SH-SY5Y (cell line): ENCODE results near the gene VAT1L.

Experiments
- GATA2 ChIP-seq: IDR thresholded peaks from 2 replicates; pipeline ENCODE4 v1.6.1; 2011; ENCODE audit warnings: mild to moderate bottlenecking, low read depth, low read length
- GATA3 ChIP-seq: IDR thresholded peaks from 2 replicates; pipeline ENCODE4 v1.6.1; 2011; ENCODE audit warnings: low read depth, mild to moderate bottlenecking, low read length, moderate library complexity

Gene VAT1L

GRCh38 chr16:77885571-77886295, 97.4 kb downstream of the VAT1L start:
- no peak for TF ChIP-seq GATA3
- TF ChIP-seq GATA2, result no peak

- TF ChIP-seq GATA2 (no peak), GATA3 (no peak)
Measured at GRCh38 chr16:77888871-77889270, 100.5 kb downstream of the VAT1L start.

GRCh38 chr16:77890075-77890474, 101.7 kb downstream of the VAT1L start:
- no peak for TF ChIP-seq GATA3
- no peak for TF ChIP-seq GATA2

GRCh38 chr16:77894162-77894561, 105.8 kb downstream of the VAT1L start:
- TF ChIP-seq GATA2 (no peak), GATA3 (no peak)

GRCh38 chr16:77895962-77896361, 107.6 kb downstream of the VAT1L start:
- TF ChIP-seq GATA2 (no peak), GATA3 (no peak)

GRCh38 chr16:77896415-77897128, 108.2 kb downstream of the VAT1L start:
- TF ChIP-seq GATA3, result no peak
- no peak for TF ChIP-seq GATA2

GRCh38 chr16:77897129-77897437, 108.7 kb downstream of the VAT1L start:
- no peak for TF ChIP-seq GATA3
- TF ChIP-seq GATA2, result no peak

GRCh38 chr16:77897831-77898605, 109.7 kb downstream of the VAT1L start:
- TF ChIP-seq GATA2, result no peak
- no peak for TF ChIP-seq GATA3

GRCh38 chr16:77898671-77899211, 110.4 kb downstream of the VAT1L start:
- TF ChIP-seq GATA2, result no peak
- TF ChIP-seq GATA3, result no peak

GRCh38 chr16:77899416-77899815, 111.1 kb downstream of the VAT1L start:
- TF ChIP-seq GATA3, result no peak
- no peak for TF ChIP-seq GATA2

- TF ChIP-seq GATA3 (no peak), GATA2 (no peak)
Measured at GRCh38 chr16:77905374-77905920, 117.1 kb downstream of the VAT1L start.

GRCh38 chr16:77910021-77910420, 121.7 kb downstream of the VAT1L start:
- TF ChIP-seq GATA3, result no peak
- no peak for TF ChIP-seq GATA2

- TF ChIP-seq GATA3, result no peak
- no peak for TF ChIP-seq GATA2
Measured at GRCh38 chr16:77912617-77913016, 124.3 kb downstream of the VAT1L start.

- no peak for TF ChIP-seq GATA2
Measured at GRCh38 chr16:77913738-77914253, 125.4 kb downstream of the VAT1L start.
